ENCODE data around the gene FNDC5.

The FNDC5 gene

DNA sequence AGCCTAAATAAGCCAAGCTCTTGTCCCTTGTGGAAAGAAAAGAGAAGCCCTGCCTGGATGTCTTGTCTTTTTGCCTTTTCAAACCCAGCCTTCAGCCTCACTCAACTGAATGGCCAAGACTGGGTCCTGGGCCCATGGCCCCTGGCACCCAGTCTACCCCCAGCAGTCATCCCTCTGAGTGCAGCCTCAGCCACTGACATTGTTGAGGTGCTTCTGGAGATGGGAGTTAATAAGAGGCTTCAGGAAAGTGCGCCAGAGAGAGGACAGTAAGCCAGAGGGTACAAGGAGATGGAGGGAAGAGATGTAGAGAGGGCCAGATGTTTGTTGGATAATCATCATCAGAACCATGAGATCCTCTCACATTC, 6.8 kb downstream of the FNDC5 start:
- no peak for DNase-seq

DNA sequence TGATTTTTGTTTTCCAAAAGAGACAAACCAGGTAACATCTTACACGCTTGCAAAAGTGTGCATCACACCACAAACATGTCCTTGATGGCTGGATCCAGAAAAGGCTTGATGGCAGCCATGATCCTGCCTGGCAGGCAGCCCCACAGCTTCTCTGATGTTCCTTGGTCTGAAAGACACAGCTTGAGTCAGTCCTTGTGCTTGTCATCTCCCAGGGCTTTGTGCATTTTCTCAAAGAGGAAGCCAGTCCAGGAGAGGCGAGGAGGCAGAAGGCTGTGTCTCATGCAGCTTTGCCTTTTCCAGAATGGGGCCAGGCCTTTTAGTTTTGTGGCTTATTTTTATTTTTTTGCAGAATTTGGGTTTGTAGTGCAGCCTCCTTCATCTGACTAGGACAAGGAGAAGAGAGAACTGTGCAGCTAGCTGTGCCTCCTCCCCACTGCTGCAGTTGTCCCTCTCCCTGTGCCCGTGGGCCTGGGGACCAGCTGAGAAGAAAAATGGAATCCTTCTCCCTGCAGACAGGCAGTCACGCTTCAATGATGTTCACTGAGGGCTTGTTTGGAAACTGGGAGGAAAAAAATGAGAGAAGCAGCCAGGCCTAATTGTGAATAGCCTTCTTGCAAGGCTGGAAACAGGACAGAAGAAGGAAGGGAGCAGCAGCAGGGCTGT, 7.4 kb downstream of the FNDC5 start:
- no peak for DNase-seq

GRCh38 chr1:32861904-32862695, 8.6 kb downstream of the FNDC5 start:
- no peak for DNase-seq

- DNase-seq: no peak
These were observed 10.1 kb downstream of the FNDC5 start for GRCh38 chr1:32860566-32860965.

DNA sequence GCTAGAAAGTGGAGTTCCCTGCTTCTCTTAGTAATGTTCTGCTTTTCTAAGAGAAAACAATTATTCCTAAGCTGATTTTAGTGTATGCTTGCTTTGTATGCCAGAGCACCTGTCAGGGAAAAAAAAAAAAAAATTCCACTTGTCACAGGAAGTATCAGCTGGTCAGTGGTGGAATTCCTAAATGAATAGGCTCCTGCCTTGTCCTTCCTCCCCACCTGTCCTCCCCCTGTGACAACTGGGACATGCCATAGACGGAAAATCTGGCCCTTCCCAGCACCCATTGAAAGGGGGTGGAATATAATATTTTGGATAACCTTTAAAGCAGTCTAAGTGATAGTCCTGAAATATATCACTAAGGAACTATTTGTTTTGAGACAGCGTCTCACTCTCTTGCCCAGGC, 10.8 kb downstream of the FNDC5 start:
- DNase-seq: no peak

DNA sequence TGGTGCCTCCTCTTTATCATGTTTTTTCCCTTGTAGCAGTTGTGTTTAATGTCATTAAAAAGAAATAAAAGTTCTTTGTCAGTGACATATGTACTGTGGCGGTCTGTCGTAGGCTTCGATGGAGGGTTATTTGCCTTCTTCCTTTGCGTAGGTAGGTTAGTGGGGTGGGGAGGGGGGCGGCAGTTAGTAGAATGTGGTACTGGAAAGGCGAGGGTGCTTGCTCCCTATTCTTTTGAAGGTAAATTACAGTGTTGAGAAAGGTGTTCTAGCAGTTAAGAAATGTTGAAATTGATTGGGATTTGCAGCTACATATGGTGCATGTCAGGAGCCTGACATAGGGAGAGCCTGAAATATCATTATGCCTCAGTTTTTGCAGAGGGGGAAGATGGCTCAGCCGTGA, 11.9 kb downstream of the FNDC5 start:
- DNase-seq: no peak

DNA sequence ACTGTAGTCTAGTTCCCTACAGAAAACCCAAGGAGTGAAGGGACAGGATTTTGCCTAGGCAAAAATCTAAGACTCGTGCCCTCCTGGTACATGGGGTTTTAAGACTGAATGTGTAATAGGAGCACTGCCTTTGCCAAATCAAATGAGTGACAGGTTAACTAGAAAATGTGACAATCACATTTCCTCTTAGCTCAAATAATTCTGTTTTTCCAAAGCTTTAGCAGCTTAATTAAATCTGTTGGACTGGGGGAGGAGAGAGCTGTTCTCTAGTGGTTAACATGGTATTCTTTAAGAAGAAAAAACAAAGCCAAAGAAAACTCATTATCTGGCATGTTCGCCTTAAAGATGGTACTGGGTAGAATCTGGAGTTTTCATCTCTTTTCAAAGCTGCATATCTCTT, 12.6 kb downstream of the FNDC5 start:
- DNase-seq: no peak

GRCh38 chr1:32855861-32856617, 14.7 kb downstream of the FNDC5 start:
- no peak for DNase-seq

DNA sequence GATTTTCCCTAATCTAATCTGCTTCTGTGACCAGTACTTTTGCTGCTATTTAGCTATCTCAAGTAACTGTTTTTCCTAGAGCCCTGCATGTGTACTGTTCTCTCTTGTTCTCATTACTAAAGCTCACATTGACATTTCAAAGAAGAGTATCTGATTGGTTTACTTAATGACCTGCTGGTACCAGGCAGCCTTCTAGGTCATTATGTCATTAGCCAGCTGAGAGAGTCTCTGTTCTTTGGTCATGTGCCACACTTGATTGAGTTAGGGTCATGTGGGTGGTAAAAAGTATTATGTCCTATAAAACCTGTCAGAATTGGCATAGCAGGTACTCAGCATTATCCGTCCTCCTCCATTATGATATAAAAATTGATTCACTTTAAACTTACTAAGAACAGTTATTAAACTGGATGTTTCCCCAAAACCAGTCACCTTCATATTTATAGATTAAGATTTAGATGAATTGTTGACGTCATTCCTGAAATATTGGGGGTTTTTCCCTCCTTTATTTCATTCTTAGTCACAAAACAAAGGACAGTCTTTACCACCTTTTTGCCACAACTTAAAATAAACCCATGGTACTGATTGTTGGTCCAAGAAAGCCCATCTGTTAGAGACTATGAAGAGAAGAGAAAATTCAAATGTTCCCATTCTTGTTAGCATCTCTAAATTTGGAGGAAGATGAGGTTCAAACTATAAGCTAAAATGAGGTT, 22.2 kb downstream of the FNDC5 start:
- DNase-seq: no peak

- no peak for DNase-seq
These were observed 38.8 kb downstream of the FNDC5 start for GRCh38 chr1:32831878-32832277.

DNA sequence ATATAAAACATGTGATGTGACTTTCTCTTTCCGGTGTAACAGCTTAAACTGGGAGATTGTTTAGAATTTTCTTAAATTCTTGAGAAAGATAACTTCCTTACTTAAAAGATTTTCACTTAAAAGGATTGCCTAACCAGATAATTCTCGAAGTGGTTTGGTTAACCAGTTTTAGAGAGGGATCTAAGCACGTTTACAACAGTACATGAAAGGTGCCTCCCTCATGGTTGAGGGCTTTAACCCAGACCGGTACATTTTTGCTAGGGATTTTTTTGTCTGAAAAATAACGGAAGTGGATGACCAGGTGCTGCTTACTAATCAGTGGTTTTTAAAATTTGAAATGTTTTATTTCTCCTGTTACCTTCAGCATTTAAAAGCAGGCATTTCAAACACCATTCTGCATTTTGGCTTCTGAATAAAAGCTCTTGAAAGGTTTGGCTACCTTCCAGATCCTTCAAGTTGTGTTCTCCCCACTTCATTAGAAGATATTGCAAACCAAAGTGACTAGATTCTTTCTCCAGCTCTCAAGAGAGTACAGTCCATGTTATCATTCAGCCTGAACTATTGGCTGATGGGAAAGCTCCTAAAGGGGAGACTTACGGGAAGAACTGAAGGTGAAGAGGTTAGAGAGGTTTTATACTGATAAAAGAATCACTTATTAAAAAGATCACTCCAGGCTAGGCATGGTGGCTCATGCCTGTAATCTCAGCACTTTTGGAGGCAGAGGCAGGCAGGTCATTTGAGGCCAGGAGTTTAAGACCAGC, 40.4 kb downstream of the FNDC5 start:
- no peak for DNase-seq

DNA sequence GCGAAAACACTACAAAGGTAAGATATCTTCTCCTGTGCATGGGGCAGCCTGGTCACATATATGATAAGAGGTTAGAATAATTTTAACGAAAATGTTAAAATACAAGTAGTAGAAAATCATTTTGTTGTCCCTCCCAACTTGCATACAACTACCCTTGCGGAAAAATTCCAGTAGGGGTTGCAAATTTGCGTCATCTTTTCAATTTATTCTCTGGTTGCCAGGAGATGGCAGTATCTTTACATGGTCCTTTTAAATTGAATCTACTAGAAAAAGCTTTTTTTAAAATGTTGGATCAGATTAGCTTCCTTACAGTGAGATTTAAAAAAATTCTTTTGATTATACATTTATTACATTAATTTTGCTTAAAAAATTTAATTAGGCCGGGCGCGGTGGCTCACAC, 42.4 kb downstream of the FNDC5 start:
- DNase-seq: no peak

DNA sequence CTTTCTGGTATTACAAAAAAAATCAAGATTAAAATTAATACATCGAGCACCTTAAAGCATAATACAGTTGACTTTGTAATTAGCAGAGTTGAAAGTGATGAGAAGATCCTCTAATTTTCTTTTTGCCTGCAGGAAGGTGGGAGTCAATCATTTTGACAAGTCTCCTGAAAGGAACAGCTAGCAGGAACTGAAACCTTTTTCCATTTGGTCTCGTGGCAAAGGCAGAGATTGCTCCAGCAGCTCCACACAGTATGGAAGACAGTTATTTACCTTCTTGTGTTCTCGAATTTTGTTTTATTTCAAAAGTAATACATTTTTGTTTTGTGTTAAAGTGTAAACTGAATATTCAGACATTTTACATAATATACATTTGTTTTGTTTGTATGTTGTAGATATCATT, 45.5 kb downstream of the FNDC5 start:
- no peak for DNase-seq

GRCh38 chr1:32818804-32819541, 51.7 kb downstream of the FNDC5 start:
- DNase-seq: peak; percentile 42

GRCh38 chr1:32817815-32818786, 52.6 kb downstream of the FNDC5 start:
- DNase-seq: peak; percentile 20

DNA sequence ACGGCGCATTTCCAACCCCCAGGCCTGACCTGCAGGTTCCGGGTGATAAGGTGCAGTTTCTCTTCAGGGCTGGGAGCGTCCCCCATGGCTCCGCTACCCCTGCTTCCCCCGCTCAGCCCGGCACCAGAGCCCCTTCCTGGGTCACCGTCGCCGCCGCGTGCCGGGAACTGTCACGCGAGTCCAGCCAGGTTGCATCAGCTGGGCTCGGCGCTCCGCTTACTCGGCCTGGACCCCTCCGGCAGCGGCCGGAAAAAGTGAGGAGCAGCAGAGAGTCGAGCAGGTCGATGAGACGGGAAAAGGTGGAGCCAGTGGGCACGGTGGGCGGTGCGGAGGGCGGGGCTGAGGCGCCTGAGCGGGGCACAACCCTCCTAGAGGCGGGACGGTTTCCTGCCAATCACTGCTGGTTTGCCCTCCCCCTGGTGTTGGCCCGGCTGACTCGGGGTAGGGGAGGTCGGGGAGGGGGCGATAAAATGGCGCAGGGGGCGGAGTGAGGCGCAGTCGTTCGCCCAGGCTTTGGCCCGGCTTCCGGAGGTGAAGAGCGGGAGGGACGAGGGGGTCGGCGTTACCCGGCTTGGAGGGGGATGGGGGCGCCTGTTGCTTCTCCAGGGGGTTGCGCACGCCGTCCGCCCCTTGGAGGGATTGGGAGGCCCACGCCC, 53.4 kb downstream of the FNDC5 start, which contains the start of the genes S100PBP and YARS1:
TSS of gene S100PBP (plus strand) at position 495 of the 656 bp plus-strand sequence. CDS start 8,447 bp downstream, outside the sequence.
TSS of gene YARS1 (minus strand) at position 200 of the 656 bp plus-strand sequence. CDS start at position 86, 114 bp downstream.
- peak; percentile 99 for DNase-seq

DNA sequence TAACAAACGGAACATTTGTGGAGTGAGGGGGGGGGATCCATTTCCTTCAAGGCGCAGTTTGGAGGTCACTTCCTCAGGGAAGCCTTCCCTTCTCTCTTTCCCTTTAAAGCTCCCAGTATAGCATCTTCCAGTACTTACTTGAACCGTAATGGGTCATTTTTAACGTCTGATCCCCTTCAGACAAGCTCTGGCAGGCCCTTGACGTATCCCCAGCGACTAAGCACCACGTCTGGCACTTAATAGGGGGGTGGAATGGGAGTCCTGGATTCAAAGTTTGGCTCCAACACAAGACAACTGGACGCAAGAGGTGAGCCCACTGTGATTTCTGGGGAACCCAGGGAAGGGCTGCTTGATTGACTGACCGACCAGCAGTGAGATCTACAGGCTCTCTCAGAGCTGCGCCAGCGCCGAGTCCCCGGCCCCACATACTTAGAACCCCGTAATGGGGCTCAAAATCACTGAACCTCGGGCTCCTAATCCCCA, 54.0 kb downstream of the FNDC5 start:
- DNase-seq: no peak

DNA sequence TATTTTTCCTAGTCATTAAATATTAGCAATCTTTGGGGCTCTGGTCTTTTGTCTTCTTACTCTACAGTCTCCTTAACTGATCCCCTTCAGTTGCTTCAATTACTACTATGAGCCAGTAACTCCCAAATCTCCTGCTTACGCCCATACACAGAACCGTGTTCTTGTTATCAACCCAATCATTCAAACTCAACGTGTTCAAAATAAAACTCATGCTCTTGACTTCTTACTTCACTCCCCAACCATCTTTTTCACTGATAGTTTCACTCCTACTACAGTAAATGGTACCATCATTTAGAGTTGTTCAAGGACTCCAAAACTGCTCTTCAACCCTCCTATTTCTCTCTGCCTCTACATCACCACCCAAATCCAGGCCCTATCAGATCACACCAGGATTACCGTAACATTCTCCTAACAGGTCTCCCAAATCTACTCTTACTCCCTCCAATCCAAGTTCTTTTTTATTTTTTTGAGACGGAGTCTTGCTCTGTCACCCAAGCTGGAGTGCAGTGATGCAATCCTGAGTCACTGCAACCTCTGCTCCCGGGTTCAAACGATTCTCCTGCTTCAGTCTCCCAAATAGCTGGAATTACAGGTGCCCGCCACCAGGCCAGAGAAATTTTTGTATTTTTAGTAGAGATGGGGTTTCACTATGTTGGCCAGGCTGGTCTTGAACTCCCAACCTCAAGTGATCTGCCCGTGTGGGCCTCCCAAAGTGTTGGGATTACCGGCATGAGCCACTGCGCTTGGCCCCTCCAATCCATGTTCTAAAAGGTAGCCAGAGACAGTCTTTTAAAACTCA, 56.6 kb downstream of the FNDC5 start:
- DNase-seq: no peak

Measured in CD4-positive, alpha-beta T cell treated with Interleukin-21 for 1 hour (primary cell).